H1 (cell line): ENCODE results near the gene GREM2. TPM values are rescaled to one million over a fixed set of nuclear protein-coding genes. Genes with fewer than 3 reads are reported as not detected.

Experiments
- BACH1 ChIP-seq: IDR thresholded peaks from 2 replicates; pipeline ENCODE4 v1.6.1; 2012; ENCODE audit warnings: low read length, improper control_type of control experiment
- CHD2 ChIP-seq: IDR thresholded peaks from 2 replicates; pipeline ENCODE4 v1.6.1; 2012; ENCODE audit warnings: low read length, improper control_type of control experiment
- CHD7 ChIP-seq: fragments of 300-600 bp; sonication (generic); IDR thresholded peaks from 2 replicates; pipeline ENCODE4 v1.7.1; 2012; ENCODE audit warnings: low read length, moderate library complexity, mild to moderate bottlenecking, inconsistent platforms; ENCODE audit not compliant: insufficient replicate concordance
- GTF2F1 ChIP-seq: IDR thresholded peaks from 2 replicates; pipeline ENCODE4 v1.6.1; 2012; ENCODE audit warnings: low read depth, low read length, improper control_type of control experiment, borderline replicate concordance
- SP1 ChIP-seq: IDR thresholded peaks from 2 replicates; pipeline ENCODE4 v1.6.1; 2011; ENCODE audit warnings: low read depth, low read length
- SP4 ChIP-seq: IDR thresholded peaks from 2 replicates; pipeline ENCODE4 v1.6.1; 2012; ENCODE audit warnings: low read length, inconsistent platforms
- polyA plus RNA-seq, 7 experiments: library from polyadenylated mRNA; depleted of rRNA in 3 of 7; stranded (reverse) in 5 of 7; unstranded in 2 of 7; fragments of >200 nt in 5 of 7; fragments of 200-250 nt in 2 of 7; gene quantifications; 1 replicate in 5 of 7; 2 replicates in 1 of 7; 4 replicates in 1 of 7; pipeline versions ENCODE4 v1.2.1 to v1.2.3, GENCODE V29; 2011 to 2013; ENCODE audit warnings: missing spikeins in 2 of 7, mixed read lengths in 2 of 7
- total RNA-seq: library from RNA; stranded (reverse); fragmentation: NEBNext Ultra II Directional; extraction: Animal tissue kit (Norgen Biotek cat#: 25700); gene quantifications from 2 replicates; pipeline ENCODE4 v1.2.1, GENCODE V29; 2021

The GREM2 gene
- total and polyA plus RNA-seq, 2 of the 8 experiments (the other 6 are each of a cell fraction or from before 2014, with no cell fraction given): 0.05 TPM; not detected in 1

DNA sequence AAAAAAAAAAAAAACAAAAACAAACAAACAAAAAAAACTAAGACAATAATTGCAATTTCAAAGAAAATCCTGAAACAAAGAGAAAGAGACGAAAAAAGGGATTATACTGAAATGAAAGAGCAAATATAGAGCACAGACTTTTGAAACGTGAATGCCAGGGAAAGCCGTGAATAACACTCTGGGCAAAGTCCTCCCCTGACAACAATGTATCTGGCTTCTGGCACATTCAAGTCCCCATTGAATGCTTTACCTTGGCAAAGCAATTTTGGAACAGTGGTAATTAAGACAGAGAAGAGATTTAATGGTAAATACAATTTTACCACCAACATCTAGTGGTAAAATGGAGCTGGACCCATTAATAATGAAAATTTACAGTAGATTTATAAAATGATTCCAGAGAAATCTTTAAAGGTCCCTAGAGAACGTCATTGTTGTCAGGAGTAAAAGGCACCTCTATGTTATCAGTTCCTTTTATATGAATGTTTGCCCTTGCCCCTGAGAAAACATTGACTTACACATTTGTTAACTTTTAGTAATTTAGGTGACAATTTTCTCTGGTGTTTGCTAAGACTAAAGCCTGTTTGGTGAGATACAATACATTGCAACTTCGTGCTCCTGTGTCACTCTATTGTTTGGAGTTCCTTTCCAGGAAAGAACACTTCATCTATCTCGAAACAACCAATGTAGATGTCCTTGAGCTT lies 89.7 kb downstream of the GREM2 start (continued):
- TF ChIP-seq CHD7 (no peak), SP4 (no peak), BACH1 (no peak), CHD2 (no peak), GTF2F1 (no peak), SP1 (no peak)
